WTC11 (cell line): ENCODE measurements around the gene SGMS1. TPM values are rescaled to one million over a fixed set of nuclear protein-coding genes. Genes with fewer than 3 reads are reported as not detected.

Source experiments
- ATAC-seq: fragments of 200-7000 bp; cut with Tn5 transposase; 2 replicates; pipeline ENCODE4 v1.10.0; 2021; ENCODE audit warnings: mild to moderate bottlenecking, moderate library complexity
- CTCF ChIA-PET: fragments of 300-600 bp; sonication (Branson Sonifier 250); formaldehyde crosslinking; loops from one replicate; lab custom pipeline; 2021; ENCODE audit warnings: antibody characterized with exemption; lab: Charles Lee
- POLR2A ChIA-PET: fragments of 350-600 bp; sonication (Branson Sonifier 250); formaldehyde crosslinking; loops from one replicate; lab custom pipeline; 2021; ENCODE audit warnings: antibody characterized with exemption; lab: Charles Lee
- DNase-seq: peaks from one replicate; pipeline ENCODE4 v3.0.0; 2021; ENCODE audit warnings: low spot score
- H3K27ac Mint-ChIP-seq: 2 replicates; pipeline ENCODE4 v1.8.0; 2021; ENCODE audit warnings: mixed read lengths
- H3K27me3 Mint-ChIP-seq: 2 replicates; pipeline ENCODE4 v1.8.0; 2021; ENCODE audit warnings: low read depth, mild to moderate bottlenecking, moderate library complexity, mixed read lengths
- H3K36me3 Mint-ChIP-seq: 2 replicates; pipeline ENCODE4 v1.8.0; 2021; ENCODE audit warnings: mixed read lengths
- H3K4me1 Mint-ChIP-seq: 2 replicates; pipeline ENCODE4 v1.8.0; 2022; ENCODE audit warnings: mixed read lengths
- H3K4me3 Mint-ChIP-seq: 2 replicates; pipeline ENCODE4 v1.8.0; 2021; ENCODE audit warnings: mild to moderate bottlenecking, moderate library complexity, mixed read lengths
- H3K9me3 Mint-ChIP-seq: 2 replicates; pipeline ENCODE4 v1.8.0; 2021; ENCODE audit warnings: mixed read lengths
- ARID4B ChIP-seq: sonication (generic); formaldehyde crosslinking; IDR thresholded peaks from 2 replicates; pipeline ENCODE4 v1.8.0; 2023; ENCODE audit warnings: missing genetic modification reagents, mild to moderate bottlenecking, borderline replicate concordance
- CREM ChIP-seq: sonication (generic); formaldehyde crosslinking; IDR thresholded peaks from 2 replicates; pipeline ENCODE4 v1.8.1; 2022; ENCODE audit warnings: mild to moderate bottlenecking, missing genetic modification reagents, moderate library complexity
- ERG ChIP-seq: fragments of 250-450 bp; sonication (Bioruptor Pico); IDR thresholded peaks from 2 replicates; pipeline ENCODE4 v1.8.0; 2021; ENCODE audit warnings: mild to moderate bottlenecking
- FOXP4 ChIP-seq: sonication (generic); formaldehyde crosslinking; IDR thresholded peaks from 2 replicates; pipeline ENCODE4 v1.8.0; 2022; ENCODE audit warnings: mild to moderate bottlenecking, missing genetic modification reagents
- HMGA2 ChIP-seq: fragments of 250-450 bp; sonication (Bioruptor Pico); IDR thresholded peaks from 2 replicates; pipeline ENCODE4 v1.4.0; 2021; ENCODE audit warnings: mild to moderate bottlenecking, moderate library complexity
- NFATC4 ChIP-seq: fragments of 250-450 bp; sonication (Bioruptor Pico); IDR thresholded peaks from 2 replicates; pipeline ENCODE4 v1.9.0; 2021; ENCODE audit warnings: mild to moderate bottlenecking
- NR2C2 ChIP-seq: sonication (generic); formaldehyde crosslinking; IDR thresholded peaks from 2 replicates; pipeline ENCODE4 v1.8.0; 2022; ENCODE audit warnings: mild to moderate bottlenecking, missing genetic modification reagents
- PRDM15 ChIP-seq: sonication (generic); formaldehyde crosslinking; IDR thresholded peaks from 2 replicates; pipeline ENCODE4 v1.8.0; 2022; ENCODE audit warnings: missing genetic modification reagents
- PRRX2 ChIP-seq: fragments of 250-450 bp; sonication (Bioruptor Pico); IDR thresholded peaks from 2 replicates; pipeline ENCODE4 v1.8.0; 2021; ENCODE audit warnings: mild to moderate bottlenecking
- RELA ChIP-seq: sonication (generic); formaldehyde crosslinking; IDR thresholded peaks from 2 replicates; pipeline ENCODE4 v1.8.1; 2022; ENCODE audit warnings: missing genetic modification reagents, mild to moderate bottlenecking, borderline replicate concordance
- ZNF121 ChIP-seq: sonication (generic); formaldehyde crosslinking; IDR thresholded peaks from 2 replicates; pipeline ENCODE4 v1.8.0; 2023; ENCODE audit warnings: missing genetic modification reagents
- ZNF232 ChIP-seq: sonication (generic); formaldehyde crosslinking; IDR thresholded peaks from 2 replicates; pipeline ENCODE4 v1.8.0; 2022; ENCODE audit warnings: mild to moderate bottlenecking, missing genetic modification reagents
- ZNF317 ChIP-seq: sonication (generic); formaldehyde crosslinking; IDR thresholded peaks from 2 replicates; pipeline ENCODE4 v1.8.1; 2023; ENCODE audit warnings: low read depth, mild to moderate bottlenecking, moderate library complexity, missing genetic modification reagents, borderline replicate concordance
- total RNA-seq: library from RNA; stranded (reverse); gene quantifications from 3 replicates; pipeline ENCODE4 v1.2.3, GENCODE V29; 2021
- TF ChIP-seq, protein P1 (sequence below): sonication (generic); formaldehyde crosslinking; IDR thresholded peaks from 2 replicates; pipeline ENCODE4 v1.8.1; 2023; ENCODE audit warnings: mild to moderate bottlenecking, missing genetic modification reagents, moderate library complexity
- TF ChIP-seq, protein P2 (sequence below): sonication (generic); formaldehyde crosslinking; IDR thresholded peaks from 2 replicates; pipeline ENCODE4 v1.8.0; 2022; ENCODE audit warnings: mild to moderate bottlenecking, missing genetic modification reagents

Gene SGMS1
- total RNA-seq, 1 experiment from 2014 or later: 13.2 TPM

GRCh38 chr10:50304660-50305059 is 319.1 kb downstream of the SGMS1 start:
- ChIA-PET CTCF (no interaction called here), POLR2A (no interaction called here)
- H3K4me3 Mint-ChIP-seq: no peak overlapping the region
- no peak for DNase-seq
- TF ChIP-seq ZNF317 (CRISPR knock-in tag) (no peak), NR2C2 (CRISPR knock-in tag) (no peak), PRRX2 (CRISPR knock-in tag) (no peak), RELA (no peak), ARID4B (CRISPR knock-in tag) (no peak), HMGA2 (CRISPR knock-in tag) (no peak), FOXP4 (CRISPR knock-in tag) (no peak), ZNF232 (CRISPR knock-in tag) (no peak), CREM (no peak), ZNF121 (CRISPR knock-in tag) (no peak), PRDM15 (CRISPR knock-in tag) (no peak), ERG (CRISPR knock-in tag) (no peak), NFATC4 (CRISPR knock-in tag) (no peak)
- TF ChIP-seq, protein P1, sequence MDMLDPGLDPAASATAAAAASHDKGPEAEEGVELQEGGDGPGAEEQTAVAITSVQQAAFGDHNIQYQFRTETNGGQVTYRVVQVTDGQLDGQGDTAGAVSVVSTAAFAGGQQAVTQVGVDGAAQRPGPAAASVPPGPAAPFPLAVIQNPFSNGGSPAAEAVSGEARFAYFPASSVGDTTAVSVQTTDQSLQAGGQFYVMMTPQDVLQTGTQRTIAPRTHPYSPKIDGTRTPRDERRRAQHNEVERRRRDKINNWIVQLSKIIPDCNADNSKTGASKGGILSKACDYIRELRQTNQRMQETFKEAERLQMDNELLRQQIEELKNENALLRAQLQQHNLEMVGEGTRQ (CRISPR knock-in tag): no peak
- TF ChIP-seq, protein P2, sequence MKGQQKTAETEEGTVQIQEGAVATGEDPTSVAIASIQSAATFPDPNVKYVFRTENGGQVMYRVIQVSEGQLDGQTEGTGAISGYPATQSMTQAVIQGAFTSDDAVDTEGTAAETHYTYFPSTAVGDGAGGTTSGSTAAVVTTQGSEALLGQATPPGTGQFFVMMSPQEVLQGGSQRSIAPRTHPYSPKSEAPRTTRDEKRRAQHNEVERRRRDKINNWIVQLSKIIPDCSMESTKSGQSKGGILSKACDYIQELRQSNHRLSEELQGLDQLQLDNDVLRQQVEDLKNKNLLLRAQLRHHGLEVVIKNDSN (CRISPR knock-in tag): no peak
- TF ChIP-seq, all 79 proteins: peak for 0
- Mint-ChIP-seq H3K27ac (no peak overlapping the region), H3K4me1 (no peaks in the 10 kb centered on the region), H3K27me3 (no peaks in the 10 kb centered on the region), H3K36me3 (no peaks in the 10 kb centered on the region), H3K9me3 (no peaks in the 10 kb centered on the region)
- ATAC-seq: no peak
